Lower lobe of right lung (tissue), 2 donors: ENCODE data around the gene KRTAP12-4. TPM values are rescaled to one million over a fixed set of nuclear protein-coding genes. Genes with fewer than 3 reads are reported as not detected.

Experiments used
- ATAC-seq, 2 donors: fragments of 200-7000 bp; cut with Tn5 transposase; one replicate each; pipeline ENCODE4 v1.9.1; 2020 to 2022; ENCODE audit warnings: mild to moderate bottlenecking in 2 of 2, moderate library complexity in 2 of 2
- DNase-seq: peaks from one replicate; pipeline ENCODE4 v3.0.0-alpha.2; 2020
- H3K27ac ChIP-seq: fragments of 200-600 bp; one replicate; pipeline ENCODE4 v1.8.0; 2022
- H3K27me3 ChIP-seq: fragments of 200-600 bp; one replicate; pipeline ENCODE4 v1.8.0; 2022; ENCODE audit warnings: low read depth
- H3K36me3 ChIP-seq: fragments of 200-600 bp; one replicate; pipeline ENCODE4 v1.8.0; 2022; ENCODE audit warnings: mild to moderate bottlenecking
- H3K4me1 ChIP-seq: fragments of 200-600 bp; one replicate; pipeline ENCODE4 v1.8.0; 2022
- H3K4me3 ChIP-seq: fragments of 200-600 bp; one replicate; pipeline ENCODE4 v1.8.0; 2022; ENCODE audit warnings: mild to moderate bottlenecking
- H3K9me3 ChIP-seq: fragments of 200-600 bp; one replicate; pipeline ENCODE4 v1.8.0; 2022
- CTCF ChIP-seq: fragments of 200-600 bp; IDR thresholded peaks from one replicate; pipeline ENCODE4 v1.8.0; 2022; ENCODE audit warnings: antibody characterized with exemption, mild to moderate bottlenecking
- intact Hi-C: fragments of 100-400 bp; cut with DNase I; formaldehyde crosslinking; loops from one replicate; pipeline ENCODE4 v1.11.0; 2022
- total RNA-seq: library from RNA; stranded (reverse); fragmentation: NEBNext Ultra II Directional; extraction: Animal tissue kit (Norgen Biotek cat#: 25700); gene quantifications from one replicate; pipeline ENCODE4 v1.2.1, GENCODE V29; 2021
- donor health status: DM: no; HTN: yes; CAD: no; lungs with severe emphysema.

KRTAP12-4 gene
- total RNA-seq, 1 donor from 2014 or later, result not detected

GRCh38 chr21:44626673-44627143, 27.8 kb downstream of the KRTAP12-4 start, which contains the start of gene KRTAP10-9:
KRTAP10-9 (plus strand) TSS chr21:44627093; CDS start chr21:44627172, 79 bp downstream.
- Histone ChIP-seq H3K36me3 (no peaks in the 10 kb centered on the region), H3K9me3 (peaks cover 16% of the 10 kb centered on the region), H3K4me1 (no peaks in the 10 kb centered on the region), H3K27ac (no peak within 1 kb of the TSS), H3K4me3 (no peak within 1 kb of the TSS), H3K27me3 (peaks cover 20% of the 10 kb centered on the region)
- no peak for TF ChIP-seq CTCF
- ATAC-seq, result no peak
- no peak for DNase-seq
- intact Hi-C loops, result no loop called here

- Histone ChIP-seq H3K4me1 (no peaks in the 10 kb centered on the region), H3K27ac (no peak overlapping the region), H3K36me3 (no peaks in the 10 kb centered on the region), H3K4me3 (no peak overlapping the region), H3K27me3 (peaks cover 20% of the 10 kb centered on the region), H3K9me3 (peaks cover 11% of the 10 kb centered on the region)
- ATAC-seq (peak in 1 of 2 donors; percentile 43), DNase-seq (no peak)
- no peak for TF ChIP-seq CTCF
- intact Hi-C loops, result no loop called here
Measured at GRCh38 chr21:44626262-44626661, 28.2 kb downstream of the KRTAP12-4 start.

GRCh38 chr21:44625756-44626155, 28.7 kb downstream of the KRTAP12-4 start:
- Histone ChIP-seq H3K27me3 (peaks cover 20% of the 10 kb centered on the region), H3K9me3 (peaks cover 9% of the 10 kb centered on the region), H3K27ac (no peak overlapping the region), H3K4me3 (no peak overlapping the region), H3K36me3 (no peaks in the 10 kb centered on the region), H3K4me1 (no peaks in the 10 kb centered on the region)
- ATAC-seq (no peak), DNase-seq (no peak)
- no peak for TF ChIP-seq CTCF
- intact Hi-C loops, result no loop called here

GRCh38 chr21:44623575-44623974, 30.9 kb downstream of the KRTAP12-4 start:
- Histone ChIP-seq H3K9me3 (peaks cover 13% of the 10 kb centered on the region), H3K4me3 (no peak overlapping the region), H3K27ac (no peak overlapping the region), H3K36me3 (no peaks in the 10 kb centered on the region), H3K4me1 (no peaks in the 10 kb centered on the region), H3K27me3 (peaks cover 14% of the 10 kb centered on the region)
- ATAC-seq, result no peak
- no peak for DNase-seq
- intact Hi-C loops, result no loop called here
- TF ChIP-seq CTCF, result no peak

GRCh38 chr21:44619886-44620285, 34.6 kb downstream of the KRTAP12-4 start:
- no peak for DNase-seq
- intact Hi-C loops, result no loop called here
- TF ChIP-seq CTCF, result no peak
- H3K9me3 ChIP-seq, result peaks cover 13% of the 10 kb centered on the region
- H3K27ac ChIP-seq, result no peak overlapping the region
- H3K27me3 ChIP-seq, result no peaks in the 10 kb centered on the region
- no peaks in the 10 kb centered on the region for H3K36me3 ChIP-seq
- no peak for ATAC-seq
- no peaks in the 10 kb centered on the region for H3K4me1 ChIP-seq
- H3K4me3 ChIP-seq, result no peak overlapping the region
